Liver (tissue), 9 donors: Measurements from ENCODE around the gene SGK2. TPM values are rescaled to one million over a fixed set of nuclear protein-coding genes. Genes with fewer than 3 reads are reported as not detected.

ENCODE experiments used
- DNase-seq: peaks from one replicate; pipeline ENCODE4 v3.0.0-alpha.2; 2017; ENCODE audit warnings: low spot score
- H3K27ac ChIP-seq, 2 donors: one replicate each; pipeline ENCODE4 v1.7.0; 2013; ENCODE audit warnings: inconsistent platforms in 2 of 2, low read length in 2 of 2, control low read depth in 1 of 2, low read depth in 1 of 2, mild to moderate bottlenecking in 1 of 2
- H3K27me3 ChIP-seq, 4 donors: one replicate each; pipeline versions ENCODE4 v1.6.1 to v1.7.0; 2013; ENCODE audit warnings: low read length in 3 of 4, inconsistent platforms in 1 of 4, mild to moderate bottlenecking in 1 of 4, moderate library complexity in 1 of 4; ENCODE audit not compliant: control insufficient read depth in 4 of 4, insufficient read depth in 4 of 4
- H3K36me3 ChIP-seq, 4 donors: one replicate each; pipeline versions ENCODE4 v1.6.1 to v1.7.0; 2013; ENCODE audit warnings: low read length in 3 of 4, mild to moderate bottlenecking in 3 of 4, low read depth in 1 of 4, moderate library complexity in 1 of 4; ENCODE audit not compliant: control insufficient read depth in 4 of 4, insufficient read depth in 3 of 4
- H3K4me1 ChIP-seq, 4 donors: one replicate each; pipeline versions ENCODE4 v1.6.1 to v1.7.0; 2013; ENCODE audit warnings: low read length in 3 of 4, mild to moderate bottlenecking in 3 of 4, moderate library complexity in 1 of 4; ENCODE audit not compliant: control insufficient read depth in 4 of 4, insufficient read depth in 4 of 4
- H3K4me3 ChIP-seq, 3 donors: one replicate each; pipeline versions ENCODE4 v1.6.1 to v1.7.0; 2013; ENCODE audit warnings: low read length in 3 of 3, control low read depth in 1 of 3, low read depth in 1 of 3, mild to moderate bottlenecking in 1 of 3
- H3K9ac ChIP-seq, 2 donors: one replicate each; pipeline ENCODE4 v1.7.0; 2013; ENCODE audit warnings: low read length in 2 of 2, mild to moderate bottlenecking in 2 of 2, moderate library complexity in 2 of 2, control low read depth in 1 of 2, low read depth in 1 of 2
- H3K9me3 ChIP-seq, 4 donors: one replicate each; pipeline versions ENCODE4 v1.6.1 to v1.7.0; 2013; ENCODE audit warnings: low read length in 3 of 4; ENCODE audit not compliant: control insufficient read depth in 4 of 4
- EGR1 ChIP-seq, 2 donors: IDR thresholded peaks; 2 replicates each; pipeline ENCODE4 v1.6.1; 2016 to 2018; ENCODE audit warnings: antibody characterized with exemption in 2 of 2, low read depth in 2 of 2
- FOXA1 ChIP-seq: IDR thresholded peaks from 2 replicates; pipeline ENCODE4 v1.6.1; 2016; ENCODE audit warnings: antibody characterized with exemption
- HNF4A ChIP-seq, 2 donors: conservative IDR thresholded peaks; 2 replicates each; pipeline ENCODE4 v1.6.1; 2016; ENCODE audit warnings: antibody characterized with exemption in 2 of 2, mild to moderate bottlenecking in 2 of 2
- HNF4G ChIP-seq: IDR thresholded peaks from 2 replicates; pipeline ENCODE4 v1.6.1; 2016; ENCODE audit warnings: antibody characterized with exemption
- NR2F2 ChIP-seq: IDR thresholded peaks from 2 replicates; pipeline ENCODE4 v1.6.1; 2016; ENCODE audit warnings: antibody characterized with exemption
- RAD21 ChIP-seq, 2 donors: IDR thresholded peaks; 2 replicates each; pipeline ENCODE4 v1.6.1; 2016; ENCODE audit warnings: antibody characterized with exemption in 2 of 2, mild to moderate bottlenecking in 2 of 2
- RXRA ChIP-seq, 2 donors: IDR thresholded peaks; 2 replicates each; pipeline ENCODE4 v1.6.1; 2017 to 2018; ENCODE audit warnings: antibody characterized with exemption in 2 of 2, mild to moderate bottlenecking in 1 of 2
- SP1 ChIP-seq: IDR thresholded peaks from 2 replicates; pipeline ENCODE4 v1.6.1; 2018; ENCODE audit warnings: antibody characterized with exemption, mild to moderate bottlenecking
- TAF1 ChIP-seq: conservative IDR thresholded peaks from 2 replicates; pipeline ENCODE4 v1.6.1; 2016; ENCODE audit warnings: antibody characterized with exemption, mild to moderate bottlenecking
- YY1 ChIP-seq: IDR thresholded peaks from 2 replicates; pipeline ENCODE4 v1.6.1; 2016; ENCODE audit warnings: antibody characterized with exemption, mild to moderate bottlenecking
- WGBS: extraction: QIAGEN DNeasy Blood & Tissue Kit; methylation state at CpG from one replicate; pipeline ENCODE4 v1.1.7; 2013; 5-methylcytosine and 5-hydroxymethylcytosine counted together
- polyA plus RNA-seq, 2 donors: library from polyadenylated mRNA; stranded (reverse) in 1 of 2; unstranded in 1 of 2; fragments of 200-250 nt in 1 of 2; fragments of >200 nt in 1 of 2; fragmentation: Nextera tagmentation in 1 of 2; extraction: Ambion mirVana in 1 of 2; gene quantifications; one replicate each; pipeline versions ENCODE4 v1.2.1 to v1.2.3, GENCODE V29; 2013 to 2015
- total RNA-seq, 2 donors: library from RNA; depleted of rRNA; stranded (reverse); fragments of >200 nt; gene quantifications; one replicate each; pipeline ENCODE4 v1.2.3, GENCODE V29; 2014
- TF ChIP-seq, protein P1 (sequence below): IDR thresholded peaks from 2 replicates; pipeline ENCODE4 v1.6.1; 2016; ENCODE audit warnings: antibody characterized with exemption
- TF ChIP-seq, protein P2 (sequence below): IDR thresholded peaks from 2 replicates; pipeline ENCODE4 v1.6.1; 2016; ENCODE audit warnings: antibody characterized with exemption
- TF ChIP-seq, protein P3 (sequence below): fragments of 150-350 bp; IDR thresholded peaks from 2 replicates; pipeline ENCODE4 v1.5.1; 2017; ENCODE audit warnings: improper control_type of control experiment, low read depth, low read length; ENCODE audit not compliant: missing input control
- TF ChIP-seq, protein P4 (sequence below): IDR thresholded peaks from 2 replicates; pipeline ENCODE4 v1.6.1; 2016; ENCODE audit warnings: antibody characterized with exemption, mild to moderate bottlenecking
- TF ChIP-seq, protein P5 (sequence below): IDR thresholded peaks from 2 replicates; pipeline ENCODE4 v1.6.1; 2016; ENCODE audit warnings: antibody characterized with exemption
- donor health status: healthy.
- donor health status: healthy.
- donor health status: healthy.
- donor health status: healthy.
- donor health status: healthy.

The SGK2 gene
- total and polyA plus RNA-seq, 4 donors = 22.9 to 253 (median 60.3) TPM

DNA sequence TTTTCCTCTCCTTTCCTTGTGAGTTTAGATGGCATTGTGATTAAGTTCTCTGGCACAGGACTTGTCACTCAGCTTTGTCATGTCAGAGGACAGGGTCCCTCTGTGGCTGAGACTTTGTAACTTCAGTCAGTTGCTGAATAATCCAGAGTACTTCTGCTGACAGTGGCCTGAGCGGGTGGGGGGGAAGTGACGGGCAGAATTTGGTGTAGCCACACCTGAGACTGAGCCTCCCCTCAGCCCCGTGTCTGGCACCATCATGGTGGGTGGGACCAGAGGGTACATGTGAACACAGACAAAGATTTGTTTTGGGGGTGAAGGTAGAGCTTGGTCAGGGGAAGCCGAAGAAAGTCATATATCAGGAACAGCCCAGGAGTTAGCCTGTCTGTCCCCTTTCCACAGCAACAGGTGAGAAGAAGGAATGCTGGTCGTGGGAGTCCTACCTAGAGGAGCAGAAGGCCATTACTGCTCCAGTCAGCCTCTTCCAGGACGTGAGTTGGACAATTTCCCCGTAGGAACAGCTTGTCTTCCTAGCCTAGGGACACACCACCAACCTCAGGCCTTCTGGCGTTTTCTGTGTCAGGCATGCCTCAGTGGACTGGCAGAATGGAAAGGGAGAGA is 30.5 kb upstream of the SGK2 start:
- 95% methylated on average over 8 of the region's 8 CpGs for WGBS
- no peak for DNase-seq

DNA sequence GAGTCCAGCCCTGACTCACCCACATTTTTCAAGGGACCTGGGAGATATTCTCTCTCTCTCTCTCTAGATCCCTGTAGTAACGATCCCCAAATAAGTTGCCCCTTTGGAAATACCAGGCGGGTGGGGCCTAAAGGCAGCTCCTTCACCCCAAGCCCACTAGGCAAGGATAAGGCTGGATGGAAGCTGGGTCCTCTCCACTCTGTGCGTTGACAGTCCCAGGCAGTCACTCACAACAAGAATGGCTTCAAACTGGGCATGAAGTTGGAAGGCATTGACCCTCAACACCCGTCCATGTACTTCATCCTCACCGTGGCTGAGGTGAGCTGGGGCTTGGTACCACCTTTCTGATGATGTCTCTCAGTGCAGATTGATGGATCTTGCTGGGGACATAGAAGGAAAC is 29.8 kb upstream of the SGK2 start:
- Histone ChIP-seq H3K4me3 (no peak overlapping the region), H3K36me3 (peaks cover 0 to 2% (median 0%) of the 10 kb centered on the region in 4 donors), H3K9ac (no peak overlapping the region), H3K9me3 (no peaks in the 10 kb centered on the region), H3K27me3 (no peaks in the 10 kb centered on the region), H3K4me1 (no peaks in the 10 kb centered on the region), H3K27ac (no peak overlapping the region)
- TF ChIP-seq RAD21 (IDR thresholded peaks at IDR 0.05) = no peak
- TF ChIP-seq, protein P1, sequence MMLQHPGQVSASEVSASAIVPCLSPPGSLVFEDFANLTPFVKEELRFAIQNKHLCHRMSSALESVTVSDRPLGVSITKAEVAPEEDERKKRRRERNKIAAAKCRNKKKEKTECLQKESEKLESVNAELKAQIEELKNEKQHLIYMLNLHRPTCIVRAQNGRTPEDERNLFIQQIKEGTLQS = no peak
- TF ChIP-seq TAF1 = no peak
- no peak for TF ChIP-seq YY1
- no peak for TF ChIP-seq HNF4A (conservative IDR thresholded peaks at IDR 0.05)
- TF ChIP-seq EGR1 (IDR thresholded peaks at IDR 0.05; ENCODE audit: low read depth in 2 of 2) = no peak
- DNase-seq = no peak
- WGBS = 93% methylated on average over 5 of the region's 5 CpGs

More for the DNA sequence above, 30.5 kb upstream of the SGK2 start:
- Histone ChIP-seq H3K27ac (no peak overlapping the region), H3K4me1 (no peaks in the 10 kb centered on the region), H3K36me3 (peaks cover 0 to 2% (median 0%) of the 10 kb centered on the region in 4 donors), H3K9ac (no peak overlapping the region), H3K27me3 (no peaks in the 10 kb centered on the region), H3K4me3 (no peak overlapping the region), H3K9me3 (no peaks in the 10 kb centered on the region)
- no peak for TF ChIP-seq FOXA1
- TF ChIP-seq, protein P2, sequence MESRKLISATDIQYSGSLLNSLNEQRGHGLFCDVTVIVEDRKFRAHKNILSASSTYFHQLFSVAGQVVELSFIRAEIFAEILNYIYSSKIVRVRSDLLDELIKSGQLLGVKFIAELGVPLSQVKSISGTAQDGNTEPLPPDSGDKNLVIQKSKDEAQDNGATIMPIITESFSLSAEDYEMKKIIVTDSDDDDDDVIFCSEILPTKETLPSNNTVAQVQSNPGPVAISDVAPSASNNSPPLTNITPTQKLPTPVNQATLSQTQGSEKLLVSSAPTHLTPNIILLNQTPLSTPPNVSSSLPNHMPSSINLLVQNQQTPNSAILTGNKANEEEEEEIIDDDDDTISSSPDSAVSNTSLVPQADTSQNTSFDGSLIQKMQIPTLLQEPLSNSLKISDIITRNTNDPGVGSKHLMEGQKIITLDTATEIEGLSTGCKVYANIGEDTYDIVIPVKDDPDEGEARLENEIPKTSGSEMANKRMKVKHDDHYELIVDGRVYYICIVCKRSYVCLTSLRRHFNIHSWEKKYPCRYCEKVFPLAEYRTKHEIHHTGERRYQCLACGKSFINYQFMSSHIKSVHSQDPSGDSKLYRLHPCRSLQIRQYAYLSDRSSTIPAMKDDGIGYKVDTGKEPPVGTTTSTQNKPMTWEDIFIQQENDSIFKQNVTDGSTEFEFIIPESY = no peak
- TF ChIP-seq NR2F2 = no peak
- no peak for TF ChIP-seq HNF4G
- TF ChIP-seq YY1 = no peak
- TF ChIP-seq, protein P3, sequence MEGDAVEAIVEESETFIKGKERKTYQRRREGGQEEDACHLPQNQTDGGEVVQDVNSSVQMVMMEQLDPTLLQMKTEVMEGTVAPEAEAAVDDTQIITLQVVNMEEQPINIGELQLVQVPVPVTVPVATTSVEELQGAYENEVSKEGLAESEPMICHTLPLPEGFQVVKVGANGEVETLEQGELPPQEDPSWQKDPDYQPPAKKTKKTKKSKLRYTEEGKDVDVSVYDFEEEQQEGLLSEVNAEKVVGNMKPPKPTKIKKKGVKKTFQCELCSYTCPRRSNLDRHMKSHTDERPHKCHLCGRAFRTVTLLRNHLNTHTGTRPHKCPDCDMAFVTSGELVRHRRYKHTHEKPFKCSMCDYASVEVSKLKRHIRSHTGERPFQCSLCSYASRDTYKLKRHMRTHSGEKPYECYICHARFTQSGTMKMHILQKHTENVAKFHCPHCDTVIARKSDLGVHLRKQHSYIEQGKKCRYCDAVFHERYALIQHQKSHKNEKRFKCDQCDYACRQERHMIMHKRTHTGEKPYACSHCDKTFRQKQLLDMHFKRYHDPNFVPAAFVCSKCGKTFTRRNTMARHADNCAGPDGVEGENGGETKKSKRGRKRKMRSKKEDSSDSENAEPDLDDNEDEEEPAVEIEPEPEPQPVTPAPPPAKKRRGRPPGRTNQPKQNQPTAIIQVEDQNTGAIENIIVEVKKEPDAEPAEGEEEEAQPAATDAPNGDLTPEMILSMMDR = no peak
- no peak for TF ChIP-seq RXRA (IDR thresholded peaks at IDR 0.05)
- TF ChIP-seq HNF4A (conservative IDR thresholded peaks at IDR 0.05) = no peak

DNA sequence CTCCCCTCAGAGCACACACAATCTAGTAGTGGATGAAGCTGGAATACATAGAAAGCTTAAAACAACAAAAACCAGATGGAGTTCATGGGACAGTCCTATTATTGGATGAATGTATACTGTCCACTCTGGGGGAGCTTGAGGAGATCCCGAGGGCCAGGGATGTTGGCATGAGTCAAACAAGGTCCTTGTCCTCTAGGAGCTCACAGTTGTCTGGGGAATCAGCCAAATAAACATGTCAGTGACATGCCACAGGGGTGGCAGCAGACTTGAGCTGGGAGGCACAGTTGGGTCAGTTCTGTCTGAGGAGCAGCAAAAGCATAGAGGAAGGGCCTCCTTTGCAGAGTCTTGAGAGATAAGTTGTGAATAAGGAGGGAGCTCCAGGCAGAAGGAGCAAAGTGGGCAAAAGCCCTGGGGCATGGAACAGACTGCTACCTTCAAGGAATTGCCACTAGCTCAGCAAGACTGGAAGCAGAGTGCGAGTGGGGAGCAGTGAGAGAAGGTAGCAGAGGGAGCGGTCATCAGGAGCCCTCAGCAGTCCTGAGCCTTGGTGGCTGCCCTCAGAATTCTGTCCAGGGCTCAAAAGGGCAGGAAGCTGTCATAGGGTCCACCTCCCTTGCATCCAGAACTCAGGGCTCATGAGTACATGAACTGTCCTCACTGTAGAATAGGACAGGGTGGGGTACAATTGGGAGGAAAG is 29.2 kb upstream of the SGK2 start:
- no peaks in the 10 kb centered on the region for H3K9me3 ChIP-seq
- H3K36me3 ChIP-seq = peaks cover 0 to 2% (median 0%) of the 10 kb centered on the region in 4 donors
- no peak overlapping the region for H3K27ac ChIP-seq
- no peak for DNase-seq
- no peaks in the 10 kb centered on the region for H3K4me1 ChIP-seq
- 85% methylated on average over 3 of the region's 3 CpGs for WGBS
- H3K4me3 ChIP-seq = no peak overlapping the region
- no peak overlapping the region for H3K9ac ChIP-seq
- no peaks in the 10 kb centered on the region for H3K27me3 ChIP-seq
- TF ChIP-seq SP1 = no peak
- no peak for TF ChIP-seq FOXA1
- TF ChIP-seq, protein P4, sequence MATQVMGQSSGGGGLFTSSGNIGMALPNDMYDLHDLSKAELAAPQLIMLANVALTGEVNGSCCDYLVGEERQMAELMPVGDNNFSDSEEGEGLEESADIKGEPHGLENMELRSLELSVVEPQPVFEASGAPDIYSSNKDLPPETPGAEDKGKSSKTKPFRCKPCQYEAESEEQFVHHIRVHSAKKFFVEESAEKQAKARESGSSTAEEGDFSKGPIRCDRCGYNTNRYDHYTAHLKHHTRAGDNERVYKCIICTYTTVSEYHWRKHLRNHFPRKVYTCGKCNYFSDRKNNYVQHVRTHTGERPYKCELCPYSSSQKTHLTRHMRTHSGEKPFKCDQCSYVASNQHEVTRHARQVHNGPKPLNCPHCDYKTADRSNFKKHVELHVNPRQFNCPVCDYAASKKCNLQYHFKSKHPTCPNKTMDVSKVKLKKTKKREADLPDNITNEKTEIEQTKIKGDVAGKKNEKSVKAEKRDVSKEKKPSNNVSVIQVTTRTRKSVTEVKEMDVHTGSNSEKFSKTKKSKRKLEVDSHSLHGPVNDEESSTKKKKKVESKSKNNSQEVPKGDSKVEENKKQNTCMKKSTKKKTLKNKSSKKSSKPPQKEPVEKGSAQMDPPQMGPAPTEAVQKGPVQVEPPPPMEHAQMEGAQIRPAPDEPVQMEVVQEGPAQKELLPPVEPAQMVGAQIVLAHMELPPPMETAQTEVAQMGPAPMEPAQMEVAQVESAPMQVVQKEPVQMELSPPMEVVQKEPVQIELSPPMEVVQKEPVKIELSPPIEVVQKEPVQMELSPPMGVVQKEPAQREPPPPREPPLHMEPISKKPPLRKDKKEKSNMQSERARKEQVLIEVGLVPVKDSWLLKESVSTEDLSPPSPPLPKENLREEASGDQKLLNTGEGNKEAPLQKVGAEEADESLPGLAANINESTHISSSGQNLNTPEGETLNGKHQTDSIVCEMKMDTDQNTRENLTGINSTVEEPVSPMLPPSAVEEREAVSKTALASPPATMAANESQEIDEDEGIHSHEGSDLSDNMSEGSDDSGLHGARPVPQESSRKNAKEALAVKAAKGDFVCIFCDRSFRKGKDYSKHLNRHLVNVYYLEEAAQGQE = no peak
- TF ChIP-seq TAF1 = no peak
- TF ChIP-seq RXRA (IDR thresholded peaks at IDR 0.05) = no peak
- TF ChIP-seq, protein P5, sequence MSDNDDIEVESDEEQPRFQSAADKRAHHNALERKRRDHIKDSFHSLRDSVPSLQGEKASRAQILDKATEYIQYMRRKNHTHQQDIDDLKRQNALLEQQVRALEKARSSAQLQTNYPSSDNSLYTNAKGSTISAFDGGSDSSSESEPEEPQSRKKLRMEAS = no peak
- TF ChIP-seq, protein P3 = no peak
